HEK293 (cell line): ENCODE results near the gene PLPPR1.

Experiments used
- CTCF ChIA-PET: fragments of 350-600 bp; formaldehyde crosslinking; extraction: SDS; loops from one replicate; lab custom pipeline; 2021; ENCODE audit warnings: antibody characterized with exemption; lab: Yijun Ruan, JAX
- POLR2A ChIA-PET: fragments of 300-600 bp; formaldehyde crosslinking; extraction: SDS; loops from one replicate; lab custom pipeline; 2020; ENCODE audit warnings: antibody characterized with exemption, inconsistent platforms; lab: Yijun Ruan, JAX
- H3K27ac ChIP-seq: fragments of 200-500 bp; sonication (Bioruptor generic); 2 replicates; pipeline ENCODE4 v1.5.1; 2014; ENCODE audit warnings: low read depth, low read length, control low read depth, inconsistent platforms; ENCODE audit errors: extremely low read depth
- H3K36me3 ChIP-seq, 2 experiments: fragments of 200-500 bp in 1 of 2; sonication (Bioruptor generic) in 1 of 2; 1 replicate in 1 of 2; 2 replicates in 1 of 2; pipeline ENCODE4 v1.5.1; 2014 to 2017; ENCODE audit warnings: inconsistent platforms in 2 of 2, low read length in 2 of 2; ENCODE audit not compliant: control insufficient read depth in 2 of 2, insufficient read depth in 1 of 2
- H3K4me1 ChIP-seq: fragments of 200-500 bp; sonication (Bioruptor generic); 2 replicates; pipeline ENCODE4 v1.5.1; 2014; ENCODE audit warnings: mild to moderate bottlenecking, low read length, inconsistent platforms; ENCODE audit not compliant: control insufficient read depth, insufficient read depth
- H3K4me3 ChIP-seq: 2 replicates; pipeline ENCODE4 v1.5.1; 2011; ENCODE audit warnings: low read depth, mild to moderate bottlenecking, control low read depth, low read length, moderate library complexity
- H3K9me3 ChIP-seq: fragments of 200-500 bp; sonication (Bioruptor generic); 2 replicates; pipeline ENCODE4 v1.5.1; 2014; ENCODE audit warnings: low read depth, low read length, inconsistent platforms; ENCODE audit not compliant: control insufficient read depth, insufficient read depth
- KLF1 ChIP-seq: fragments of 450-650 bp; formaldehyde crosslinking; IDR thresholded peaks from 2 replicates; pipeline ENCODE4 v1.5.1; 2016; ENCODE audit warnings: missing biosample characterization, missing genetic modification characterization
- SCRT2 ChIP-seq: fragments of 450-650 bp; formaldehyde crosslinking; IDR thresholded peaks from 2 replicates; pipeline ENCODE4 v1.5.1; 2016; ENCODE audit warnings: missing biosample characterization, missing genetic modification characterization
- TCF7L2 ChIP-seq: IDR thresholded peaks from 2 replicates; pipeline ENCODE4 v1.6.1; 2011; ENCODE audit warnings: low read depth, mild to moderate bottlenecking, inconsistent platforms, low read length, moderate library complexity, borderline replicate concordance
- TRIM28 ChIP-seq: IDR thresholded peaks from 2 replicates; pipeline ENCODE4 v1.6.1; 2011; ENCODE audit warnings: low read length, control low read depth, borderline replicate concordance
- ZBTB44 ChIP-seq: fragments of 450-650 bp; IDR thresholded peaks from 2 replicates; pipeline ENCODE4 v1.5.1; 2018; ENCODE audit warnings: missing biosample characterization, mild to moderate bottlenecking, missing genetic modification characterization
- ZNF121 ChIP-seq: fragments of 450-650 bp; formaldehyde crosslinking; IDR thresholded peaks from 2 replicates; pipeline ENCODE4 v1.5.1; 2016; ENCODE audit warnings: missing biosample characterization, missing genetic modification characterization
- ZNF404 ChIP-seq: fragments of 450-650 bp; formaldehyde crosslinking; IDR thresholded peaks from 2 replicates; pipeline ENCODE4 v1.5.1; 2017; ENCODE audit warnings: missing biosample characterization, missing genetic modification characterization
- ZNF433 ChIP-seq: fragments of 450-650 bp; formaldehyde crosslinking; IDR thresholded peaks from 2 replicates; pipeline ENCODE4 v1.5.1; 2016; ENCODE audit warnings: missing biosample characterization, missing genetic modification characterization, low read depth
- ZNF596 ChIP-seq: fragments of 450-650 bp; IDR thresholded peaks from 2 replicates; pipeline ENCODE4 v1.5.0; 2018; ENCODE audit warnings: missing biosample characterization, mild to moderate bottlenecking, missing genetic modification characterization, moderate library complexity
- ZNF624 ChIP-seq: fragments of 450-650 bp; formaldehyde crosslinking; IDR thresholded peaks from 2 replicates; pipeline ENCODE4 v1.5.1; 2017; ENCODE audit warnings: missing biosample characterization, missing genetic modification characterization
- ZNF639 ChIP-seq: fragments of 450-650 bp; formaldehyde crosslinking; IDR thresholded peaks from 2 replicates; pipeline ENCODE4 v1.5.1; 2016; ENCODE audit warnings: missing biosample characterization, missing genetic modification characterization
- ZNF645 ChIP-seq: fragments of 450-650 bp; formaldehyde crosslinking; IDR thresholded peaks from 2 replicates; pipeline ENCODE4; 2016; ENCODE audit warnings: missing biosample characterization, missing genetic modification characterization
- TF ChIP-seq, protein P1 (sequence below): fragments of 450-650 bp; formaldehyde crosslinking; IDR thresholded peaks from 2 replicates; pipeline ENCODE4 v1.5.1; 2016; ENCODE audit warnings: missing biosample characterization, missing genetic modification characterization
- TF ChIP-seq, protein P2 (sequence below): fragments of 450-650 bp; formaldehyde crosslinking; IDR thresholded peaks from 2 replicates; pipeline ENCODE4 v1.5.1; 2017; ENCODE audit warnings: missing biosample characterization, missing genetic modification characterization
- TF ChIP-seq, protein P3 (sequence below): fragments of 450-650 bp; formaldehyde crosslinking; IDR thresholded peaks from 2 replicates; pipeline ENCODE4 v1.5.1; 2017; ENCODE audit warnings: missing biosample characterization, missing genetic modification characterization
- TF ChIP-seq, protein P4 (sequence below): fragments of 450-650 bp; formaldehyde crosslinking; IDR thresholded peaks from 2 replicates; pipeline ENCODE4 v1.5.1; 2016; ENCODE audit warnings: missing biosample characterization, missing genetic modification characterization
- TF ChIP-seq, protein P5 (sequence below): fragments of 450-650 bp; formaldehyde crosslinking; IDR thresholded peaks from 2 replicates; pipeline ENCODE4 v1.5.1; 2017; ENCODE audit warnings: missing biosample characterization, missing genetic modification characterization

PLPPR1 gene

DNA sequence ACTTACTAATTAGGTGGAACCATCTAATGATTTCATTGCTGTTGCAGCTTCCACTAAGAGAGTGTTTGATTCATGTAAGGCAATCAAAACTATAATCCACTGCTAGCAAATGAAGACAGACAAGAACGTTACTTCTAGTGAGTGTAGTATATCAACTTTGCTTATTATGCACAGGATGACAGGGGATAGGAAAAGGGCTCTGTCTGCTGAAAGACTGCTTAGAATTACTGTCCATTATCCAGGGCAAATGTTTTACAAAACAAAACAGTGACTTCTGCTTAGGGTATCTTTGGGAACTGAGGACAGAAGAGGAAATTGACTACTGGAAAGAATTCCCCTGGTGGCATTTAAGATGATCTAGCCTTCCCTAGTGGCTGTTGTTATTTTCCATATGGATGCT, 40.2 kb downstream of the PLPPR1 start:
- TF ChIP-seq ZNF596 (no peak), ZNF645 (tag by site-specific recombination) (no peak), TCF7L2 (no peak), ZNF639 (tag by site-specific recombination) (no peak), TRIM28 (no peak), ZNF624 (tag by site-specific recombination) (no peak), ZNF121 (tag by site-specific recombination) (no peak), ZBTB44 (no peak), ZNF433 (no peak), ZNF404 (tag by site-specific recombination) (no peak), KLF1 (tag by site-specific recombination) (no peak), SCRT2 (tag by site-specific recombination) (no peak)
- TF ChIP-seq, protein P1, sequence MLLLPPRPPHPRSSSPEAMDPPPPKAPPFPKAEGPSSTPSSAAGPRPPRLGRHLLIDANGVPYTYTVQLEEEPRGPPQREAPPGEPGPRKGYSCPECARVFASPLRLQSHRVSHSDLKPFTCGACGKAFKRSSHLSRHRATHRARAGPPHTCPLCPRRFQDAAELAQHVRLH: no peak
- TF ChIP-seq, protein P2, sequence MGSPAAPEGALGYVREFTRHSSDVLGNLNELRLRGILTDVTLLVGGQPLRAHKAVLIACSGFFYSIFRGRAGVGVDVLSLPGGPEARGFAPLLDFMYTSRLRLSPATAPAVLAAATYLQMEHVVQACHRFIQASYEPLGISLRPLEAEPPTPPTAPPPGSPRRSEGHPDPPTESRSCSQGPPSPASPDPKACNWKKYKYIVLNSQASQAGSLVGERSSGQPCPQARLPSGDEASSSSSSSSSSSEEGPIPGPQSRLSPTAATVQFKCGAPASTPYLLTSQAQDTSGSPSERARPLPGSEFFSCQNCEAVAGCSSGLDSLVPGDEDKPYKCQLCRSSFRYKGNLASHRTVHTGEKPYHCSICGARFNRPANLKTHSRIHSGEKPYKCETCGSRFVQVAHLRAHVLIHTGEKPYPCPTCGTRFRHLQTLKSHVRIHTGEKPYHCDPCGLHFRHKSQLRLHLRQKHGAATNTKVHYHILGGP (tag by site-specific recombination): no peak
- TF ChIP-seq, protein P3, sequence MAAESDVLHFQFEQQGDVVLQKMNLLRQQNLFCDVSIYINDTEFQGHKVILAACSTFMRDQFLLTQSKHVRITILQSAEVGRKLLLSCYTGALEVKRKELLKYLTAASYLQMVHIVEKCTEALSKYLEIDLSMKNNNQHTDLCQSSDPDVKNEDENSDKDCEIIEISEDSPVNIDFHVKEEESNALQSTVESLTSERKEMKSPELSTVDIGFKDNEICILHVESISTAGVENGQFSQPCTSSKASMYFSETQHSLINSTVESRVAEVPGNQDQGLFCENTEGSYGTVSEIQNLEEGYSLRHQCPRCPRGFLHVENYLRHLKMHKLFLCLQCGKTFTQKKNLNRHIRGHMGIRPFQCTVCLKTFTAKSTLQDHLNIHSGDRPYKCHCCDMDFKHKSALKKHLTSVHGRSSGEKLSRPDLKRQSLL (tag by site-specific recombination): no peak
- TF ChIP-seq, protein P4, sequence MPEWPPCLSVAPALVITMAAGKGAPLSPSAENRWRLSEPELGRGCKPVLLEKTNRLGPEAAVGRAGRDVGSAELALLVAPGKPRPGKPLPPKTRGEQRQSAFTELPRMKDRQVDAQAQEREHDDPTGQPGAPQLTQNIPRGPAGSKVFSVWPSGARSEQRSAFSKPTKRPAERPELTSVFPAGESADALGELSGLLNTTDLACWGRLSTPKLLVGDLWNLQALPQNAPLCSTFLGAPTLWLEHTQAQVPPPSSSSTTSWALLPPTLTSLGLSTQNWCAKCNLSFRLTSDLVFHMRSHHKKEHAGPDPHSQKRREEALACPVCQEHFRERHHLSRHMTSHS (tag by site-specific recombination): no peak
- TF ChIP-seq, protein P5, sequence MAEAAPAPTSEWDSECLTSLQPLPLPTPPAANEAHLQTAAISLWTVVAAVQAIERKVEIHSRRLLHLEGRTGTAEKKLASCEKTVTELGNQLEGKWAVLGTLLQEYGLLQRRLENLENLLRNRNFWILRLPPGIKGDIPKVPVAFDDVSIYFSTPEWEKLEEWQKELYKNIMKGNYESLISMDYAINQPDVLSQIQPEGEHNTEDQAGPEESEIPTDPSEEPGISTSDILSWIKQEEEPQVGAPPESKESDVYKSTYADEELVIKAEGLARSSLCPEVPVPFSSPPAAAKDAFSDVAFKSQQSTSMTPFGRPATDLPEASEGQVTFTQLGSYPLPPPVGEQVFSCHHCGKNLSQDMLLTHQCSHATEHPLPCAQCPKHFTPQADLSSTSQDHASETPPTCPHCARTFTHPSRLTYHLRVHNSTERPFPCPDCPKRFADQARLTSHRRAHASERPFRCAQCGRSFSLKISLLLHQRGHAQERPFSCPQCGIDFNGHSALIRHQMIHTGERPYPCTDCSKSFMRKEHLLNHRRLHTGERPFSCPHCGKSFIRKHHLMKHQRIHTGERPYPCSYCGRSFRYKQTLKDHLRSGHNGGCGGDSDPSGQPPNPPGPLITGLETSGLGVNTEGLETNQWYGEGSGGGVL (tag by site-specific recombination): no peak
- TF ChIP-seq, all 188 proteins: peak for 0
- H3K36me3 ChIP-seq: no peaks in the 10 kb centered on the region
- ChIA-PET CTCF (interaction anchor here (0.6 to 0.7 kb wide), 3 partner anchors 18 to 66 kb away, joined by 3 to 5 read pairs (median 4); no protein-coding TSS in a partner anchor), POLR2A (no interaction called here)
- no peaks in the 10 kb centered on the region for H3K9me3 ChIP-seq
- H3K27ac ChIP-seq: no peak overlapping the region
- no peak overlapping the region for H3K4me3 ChIP-seq
- no peaks in the 10 kb centered on the region for H3K4me1 ChIP-seq
